Fibroblast of skin of left quadriceps (primary cell): Measurements from ENCODE around the gene FBF1.
A peak's percentile ranks its signal among the peaks of the same experiment; 100 is the strongest.

ENCODE experiments used
- DNase-seq, 2 experiments: peaks; one replicate each; pipeline ENCODE4 v3.0.0-alpha.2; 2013; ENCODE audit warnings: low read depth in 2 of 2

FBF1 gene

DNA sequence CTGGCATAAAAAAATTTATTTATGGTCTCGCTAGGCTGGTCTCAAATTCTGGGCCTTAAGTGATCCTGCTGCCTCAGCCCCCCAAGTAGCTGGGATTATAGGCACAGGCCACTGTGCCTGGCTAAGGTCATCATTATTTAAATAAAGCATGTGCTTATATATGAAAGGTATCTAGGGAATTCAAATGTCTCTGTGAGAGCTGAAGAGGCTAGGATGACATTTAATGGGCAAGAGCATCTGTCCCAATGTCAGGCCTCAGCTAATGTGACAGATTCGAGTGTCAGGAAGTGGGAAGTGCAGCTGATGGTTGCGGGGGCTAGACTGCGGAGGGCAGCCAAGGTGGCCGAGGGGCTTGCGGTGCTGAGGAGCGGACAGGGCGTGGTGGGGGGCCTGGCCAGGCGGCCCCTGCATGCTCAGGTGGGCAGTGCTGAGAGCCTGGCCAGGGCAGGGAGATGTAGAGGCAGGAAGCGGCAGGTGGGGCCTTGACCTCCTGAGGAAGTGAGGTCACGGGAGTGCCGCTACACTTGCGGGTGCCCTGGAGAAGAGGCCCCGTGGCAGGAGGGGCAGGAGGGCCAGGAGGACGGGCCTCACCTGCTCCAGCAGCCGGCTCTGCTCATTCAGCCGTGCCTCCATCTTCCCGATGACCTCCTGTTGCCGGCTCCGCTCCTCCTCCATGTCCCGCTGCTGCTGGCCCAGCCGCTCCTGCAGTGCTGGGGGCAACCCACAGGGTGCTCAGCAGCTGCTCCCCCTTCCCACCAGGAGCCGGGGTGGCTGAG, 23.5 kb downstream of the FBF1 start:
- no peak for DNase-seq

DNA sequence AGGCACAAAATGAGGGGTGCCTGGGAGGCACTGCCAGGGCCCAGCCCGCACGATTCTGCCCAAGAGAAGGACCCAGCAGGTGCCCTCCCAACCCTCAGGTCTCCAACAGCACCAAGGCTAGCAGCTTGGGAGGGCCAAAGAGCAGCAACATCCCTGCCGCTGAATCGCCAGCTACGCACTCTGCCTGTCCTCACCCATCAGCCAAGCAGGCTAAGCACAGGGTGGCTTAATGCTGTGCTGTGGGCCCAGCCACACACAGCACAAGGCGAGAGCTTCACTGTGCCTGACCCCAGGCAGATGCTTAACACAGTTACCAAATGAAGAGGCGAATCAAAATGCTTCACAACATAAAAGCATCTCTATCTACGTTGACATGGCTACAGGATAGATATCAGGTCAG, 25.6 kb downstream of the FBF1 start:
- DNase-seq: no peak

DNA sequence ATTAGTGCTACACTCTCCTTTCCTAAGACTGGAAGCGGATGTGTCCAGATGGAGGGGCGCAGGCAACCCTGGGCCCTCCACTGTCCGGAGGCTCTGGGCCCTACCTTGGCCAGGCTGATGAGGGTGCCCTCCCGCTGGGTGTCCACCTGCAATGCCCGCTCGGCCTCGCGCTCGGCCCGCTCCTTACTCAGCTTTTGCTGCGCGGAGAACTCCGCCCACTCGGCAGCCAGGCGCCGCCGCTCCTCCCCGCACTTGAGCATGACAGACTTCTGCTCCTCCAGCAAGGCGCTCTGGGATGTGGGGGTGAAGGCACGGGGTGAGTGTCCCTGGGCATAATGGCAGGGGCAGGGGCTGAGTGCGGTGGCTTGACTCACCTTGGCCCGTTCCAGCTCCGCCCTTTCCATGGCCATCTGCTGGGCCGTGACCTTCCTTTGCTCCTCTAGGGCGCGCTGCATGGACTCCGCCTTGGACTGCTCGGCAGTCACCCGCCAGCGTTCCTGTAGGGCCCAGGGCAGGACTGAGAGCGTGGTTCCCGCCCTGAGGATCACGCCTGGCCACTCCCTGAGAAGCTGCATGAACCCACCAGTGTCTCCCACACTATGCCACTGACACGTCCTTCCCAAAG, 26.1 kb downstream of the FBF1 start:
- no peak for DNase-seq

DNA sequence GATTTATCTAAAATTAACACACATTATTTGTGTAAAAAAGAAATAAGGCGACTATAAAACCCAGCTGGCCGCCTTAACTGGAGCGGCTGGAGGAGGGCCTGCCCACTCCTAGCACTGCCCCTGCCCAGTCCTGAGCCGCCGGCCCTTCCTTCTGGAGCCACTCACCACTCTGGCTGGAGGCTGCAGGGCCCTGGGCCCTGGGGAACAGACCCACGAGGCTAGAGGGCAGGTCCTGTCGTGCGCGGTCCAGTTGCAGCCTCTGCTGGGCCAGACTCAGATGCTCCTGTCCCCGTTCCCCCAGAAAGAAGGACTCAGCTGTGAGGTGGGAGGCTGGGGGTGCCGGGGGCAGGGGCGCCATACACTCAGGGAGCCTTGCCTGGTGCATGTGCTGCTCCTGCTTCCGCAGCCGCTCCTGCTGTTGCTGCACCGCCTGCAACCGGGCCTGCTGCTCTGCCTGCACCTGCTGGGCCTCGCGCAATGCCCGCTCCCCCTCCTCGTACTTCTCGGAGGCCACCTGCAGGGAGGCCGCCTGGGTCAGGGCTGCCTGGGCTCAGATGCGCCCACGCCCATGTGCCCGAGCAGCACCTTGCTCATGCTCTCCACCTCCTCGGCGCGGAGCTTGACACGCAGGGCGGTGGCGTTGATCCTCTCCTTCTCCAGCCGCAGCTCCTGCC, 27.2 kb downstream of the FBF1 start:
- DNase-seq: no peak

DNA sequence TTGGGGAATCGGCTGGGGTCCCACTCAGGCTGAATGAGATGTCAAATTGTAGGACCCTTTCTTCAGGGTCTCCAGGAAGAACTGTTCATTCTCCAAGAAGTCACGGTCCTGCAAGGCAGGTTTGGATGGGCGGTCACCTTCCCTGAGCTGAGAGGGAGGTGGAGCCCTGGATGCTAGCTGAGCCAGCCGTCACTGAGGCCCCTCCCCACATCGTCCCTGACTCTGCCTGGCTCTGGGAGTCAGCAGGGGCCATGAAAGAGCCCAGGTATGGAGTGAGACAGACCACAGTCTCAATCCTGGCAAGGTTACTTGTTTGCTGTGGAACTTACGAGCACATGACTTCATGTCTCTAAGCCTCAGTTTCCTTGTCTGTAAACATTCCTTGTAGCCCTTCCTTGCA, 30.1 kb downstream of the FBF1 start:
- no peak for DNase-seq

DNA sequence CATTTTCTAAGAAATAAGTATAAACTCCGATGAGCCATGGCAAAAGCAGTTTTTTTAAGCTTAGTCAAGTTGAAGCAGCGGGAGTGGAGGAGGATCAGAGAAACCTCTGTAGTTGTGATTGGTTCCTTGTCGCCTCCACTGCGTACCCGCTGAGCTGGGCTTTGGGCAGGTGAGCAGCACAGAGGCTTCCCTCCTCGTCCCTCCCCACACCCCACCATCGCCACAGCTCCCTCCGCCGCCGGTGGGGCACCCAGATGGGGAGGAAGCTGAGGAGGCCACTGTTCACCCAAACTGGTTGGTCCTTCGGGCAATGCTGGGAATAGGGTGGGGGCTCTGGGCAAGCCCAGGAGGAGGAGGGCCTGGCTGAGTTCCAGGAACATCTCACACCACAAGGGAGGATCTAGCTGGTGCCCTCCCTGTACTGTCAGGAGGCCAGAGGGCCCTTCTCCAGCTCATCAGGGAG, 31.0 kb downstream of the FBF1 start:
- DNase-seq: no peak

DNA sequence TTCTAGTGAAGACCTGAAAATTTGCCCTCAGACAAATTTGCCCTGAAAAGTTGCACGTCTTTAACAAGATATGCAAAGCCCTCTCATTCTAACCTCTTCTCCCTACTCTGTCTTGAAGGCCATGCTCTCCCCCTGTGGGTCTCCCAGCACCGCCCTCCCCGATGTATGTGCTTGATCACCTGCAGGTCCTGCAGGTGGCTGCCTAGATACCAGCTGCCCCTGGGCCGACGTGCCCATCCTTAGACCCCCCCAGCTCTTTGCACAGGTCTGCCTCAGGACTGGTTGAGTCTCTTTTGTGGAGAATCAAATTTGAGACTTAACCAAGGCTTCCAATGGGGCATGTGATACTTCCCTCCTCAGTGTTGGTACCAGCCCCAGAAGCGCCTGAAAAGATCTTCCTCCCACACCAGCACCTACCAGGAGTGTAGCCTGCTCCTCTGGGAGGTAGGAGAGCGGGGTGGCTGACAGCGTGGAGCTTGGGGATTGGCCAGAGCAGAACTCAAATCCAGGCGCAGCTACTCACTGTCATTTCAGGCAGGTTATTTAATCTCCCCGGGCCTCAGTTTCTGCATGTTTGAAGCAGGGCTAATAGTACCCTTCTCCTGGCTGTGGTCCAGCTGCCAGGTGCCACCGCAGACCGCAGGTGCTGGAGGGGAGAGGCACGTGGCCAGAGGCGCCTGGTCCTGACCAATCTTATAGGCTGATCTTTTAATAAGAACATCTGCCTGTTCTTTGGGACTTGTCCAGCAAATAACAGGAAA, 31.6 kb downstream of the FBF1 start:
- no peak for DNase-seq

DNA sequence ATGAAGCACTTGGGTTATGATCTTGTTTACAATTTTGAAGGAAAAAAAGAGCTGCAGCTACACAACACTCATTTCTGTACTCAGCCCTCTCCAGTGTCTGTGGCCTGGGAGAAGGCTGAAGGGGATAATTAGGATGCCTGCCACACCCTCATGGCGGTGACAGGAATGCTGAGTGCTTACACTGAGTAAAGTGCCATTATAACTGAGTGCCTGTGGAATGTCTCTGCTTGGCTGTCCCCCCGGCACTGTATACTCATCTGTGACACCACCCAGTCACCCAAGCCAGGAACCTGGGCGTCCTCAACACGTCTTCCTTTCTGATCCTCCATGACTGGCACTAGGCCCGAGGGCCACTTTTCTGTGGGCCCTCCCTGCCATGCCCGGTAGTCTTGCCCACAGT, 32.6 kb downstream of the FBF1 start:
- DNase-seq: no peak

DNA sequence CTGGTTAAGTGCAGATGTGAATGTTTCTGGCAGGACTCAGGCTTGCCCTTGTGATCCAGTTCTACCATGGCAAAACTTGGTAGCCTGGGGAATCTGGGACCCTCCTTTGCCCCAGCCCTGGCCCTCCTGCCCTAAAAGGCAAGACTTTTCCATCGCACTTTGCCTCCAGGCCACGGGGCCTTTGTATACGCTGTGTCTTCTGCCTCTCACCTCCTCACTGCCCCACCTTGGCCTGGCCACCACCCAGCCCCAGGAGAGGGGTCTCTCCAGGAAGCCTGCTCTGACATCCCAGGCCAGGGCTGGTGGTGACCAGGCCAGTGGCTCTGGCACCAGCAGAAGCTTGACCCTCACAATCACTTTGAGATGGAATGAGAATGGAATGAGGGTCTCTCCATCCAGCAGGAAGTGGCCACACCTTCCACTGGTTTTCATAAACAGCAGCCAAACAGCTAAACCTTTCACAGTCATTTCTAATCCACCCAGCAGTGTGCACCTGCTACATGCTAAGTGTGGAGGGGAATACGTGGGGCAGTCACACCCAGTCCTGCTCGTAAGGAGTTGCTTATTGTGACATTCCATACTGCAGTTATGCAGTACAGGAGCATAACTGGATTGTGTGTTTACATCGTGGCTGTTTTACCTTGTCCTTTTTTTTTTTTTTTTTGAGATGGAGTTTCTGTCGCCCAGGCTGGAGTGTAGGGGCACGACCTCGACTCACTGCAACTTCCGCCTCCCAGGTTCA, 34.5 kb downstream of the FBF1 start:
- DNase-seq: no peak

DNA sequence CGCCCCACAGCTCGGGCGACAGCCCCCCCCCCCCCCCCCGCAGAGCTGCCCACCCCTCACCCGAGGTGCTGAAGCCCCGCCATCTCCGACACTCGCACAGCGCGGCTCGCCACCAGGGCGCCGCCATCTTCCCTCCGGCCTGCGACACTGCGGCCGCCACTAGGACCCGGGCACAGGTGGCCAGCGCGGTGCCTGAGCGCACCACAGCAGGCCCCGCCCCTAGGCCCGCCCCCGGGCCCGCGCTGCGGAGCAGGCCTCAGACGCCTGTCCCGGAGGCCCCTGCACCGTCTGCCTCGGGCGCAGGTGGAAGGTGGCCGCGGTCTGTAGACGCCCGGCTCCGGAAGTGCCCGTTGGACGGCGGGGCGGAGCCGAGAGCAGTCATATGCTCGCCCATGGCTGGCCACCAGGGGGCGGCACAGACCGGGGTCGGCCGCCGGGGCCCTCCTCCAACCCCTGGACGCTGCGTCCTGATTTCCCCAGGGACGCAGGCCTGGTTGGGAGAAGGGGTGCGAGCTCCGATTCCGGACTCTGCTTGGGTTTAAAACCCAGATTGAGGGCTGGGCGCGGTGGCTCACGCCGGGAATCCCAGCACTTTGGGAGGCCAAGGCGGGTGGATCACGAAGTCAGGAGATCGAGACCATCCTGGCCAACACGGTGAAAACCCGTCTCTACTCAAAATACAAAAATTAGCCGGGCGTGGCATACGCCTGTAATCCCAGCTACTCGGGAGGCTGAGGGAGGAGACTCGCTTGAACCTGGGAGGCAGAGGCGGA, 35.9 kb downstream of the FBF1 start, which contains the start of gene MRPL38:
MRPL38 (minus strand) TSS at position 136 of the 773 bp plus-strand sequence; CDS start at position 127, 9 bp downstream.
- peak; percentile 79 to 83 for DNase-seq

DNA sequence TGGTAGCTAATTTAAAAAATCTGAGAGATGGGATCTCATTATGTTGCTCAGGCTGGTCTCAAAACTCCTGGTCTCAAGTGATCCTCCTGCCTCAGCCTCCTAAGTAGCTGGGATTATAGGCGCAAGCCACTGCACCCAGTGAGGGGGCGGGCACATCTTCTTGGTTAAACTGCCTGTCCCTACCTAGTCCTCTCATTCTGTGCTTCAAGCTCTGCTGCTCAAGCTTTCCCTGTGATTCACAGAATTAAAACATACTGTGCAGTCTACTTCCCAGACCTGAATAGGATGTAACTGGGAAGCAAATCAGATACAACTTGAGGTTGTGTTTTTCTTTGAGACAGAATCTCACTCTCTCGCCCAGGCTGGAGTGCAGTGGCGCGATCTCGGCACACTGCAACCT, 38.4 kb downstream of the FBF1 start:
- no peak for DNase-seq

DNA sequence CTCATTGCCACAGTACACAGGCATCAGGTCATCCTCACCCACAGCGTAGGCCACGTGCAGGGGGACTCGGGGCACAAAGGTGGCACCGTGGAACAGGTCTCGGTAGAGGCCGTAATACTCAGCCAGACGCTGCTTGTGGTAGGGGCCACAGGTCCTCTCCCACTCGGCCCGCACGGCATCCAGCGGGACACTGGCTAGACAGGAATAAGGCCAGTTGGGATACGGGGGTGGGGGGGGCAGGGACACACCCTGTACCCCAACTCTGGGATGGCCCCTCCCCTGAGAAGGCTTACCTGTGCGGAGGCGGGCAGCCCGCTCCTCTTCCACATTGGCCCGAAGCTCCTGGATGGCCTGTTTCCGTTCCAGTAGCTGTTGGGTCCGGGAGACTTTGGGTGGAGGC, 39.1 kb downstream of the FBF1 start:
- DNase-seq: no peak

DNA sequence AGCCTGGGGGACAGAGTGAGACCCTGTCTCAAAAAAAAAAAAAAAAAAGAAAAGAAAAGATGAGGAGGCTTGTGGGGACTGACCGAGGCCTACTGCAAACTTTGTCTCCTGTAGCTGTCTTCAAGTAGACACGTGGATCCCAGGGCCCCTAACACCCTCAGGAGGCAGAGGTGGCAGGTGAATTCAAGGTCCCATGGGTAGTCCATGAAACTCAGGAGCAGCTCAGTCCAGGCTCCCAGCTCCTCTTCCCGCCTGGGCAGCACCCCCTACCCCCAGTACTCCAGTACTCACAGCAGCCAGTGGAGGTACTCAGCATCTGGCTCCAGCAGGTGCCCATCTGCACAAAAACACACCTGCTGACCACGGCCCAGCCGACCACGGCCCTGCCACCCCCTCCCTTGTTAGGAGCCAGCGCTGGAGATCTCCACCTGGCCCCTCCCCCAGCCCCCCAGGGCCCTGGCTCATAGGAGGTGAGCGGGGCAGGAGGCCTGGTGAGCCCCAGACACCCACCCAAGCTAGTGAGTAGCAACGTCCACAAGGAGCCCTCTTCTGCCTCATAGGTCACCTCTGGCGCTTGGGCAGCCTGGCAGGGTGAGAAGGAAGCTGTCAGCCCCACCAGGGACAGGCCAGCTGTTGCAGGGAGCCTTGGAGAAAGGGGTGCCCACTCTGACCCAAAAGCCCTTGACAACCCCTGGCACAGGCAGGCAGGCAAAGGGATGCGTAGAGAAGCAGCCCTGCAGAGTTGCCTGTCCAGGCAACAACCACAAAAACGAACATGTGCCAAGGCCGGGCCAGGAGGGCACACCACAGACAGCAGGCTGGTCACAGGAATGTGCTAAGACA, 39.9 kb downstream of the FBF1 start:
- DNase-seq: no peak

DNA sequence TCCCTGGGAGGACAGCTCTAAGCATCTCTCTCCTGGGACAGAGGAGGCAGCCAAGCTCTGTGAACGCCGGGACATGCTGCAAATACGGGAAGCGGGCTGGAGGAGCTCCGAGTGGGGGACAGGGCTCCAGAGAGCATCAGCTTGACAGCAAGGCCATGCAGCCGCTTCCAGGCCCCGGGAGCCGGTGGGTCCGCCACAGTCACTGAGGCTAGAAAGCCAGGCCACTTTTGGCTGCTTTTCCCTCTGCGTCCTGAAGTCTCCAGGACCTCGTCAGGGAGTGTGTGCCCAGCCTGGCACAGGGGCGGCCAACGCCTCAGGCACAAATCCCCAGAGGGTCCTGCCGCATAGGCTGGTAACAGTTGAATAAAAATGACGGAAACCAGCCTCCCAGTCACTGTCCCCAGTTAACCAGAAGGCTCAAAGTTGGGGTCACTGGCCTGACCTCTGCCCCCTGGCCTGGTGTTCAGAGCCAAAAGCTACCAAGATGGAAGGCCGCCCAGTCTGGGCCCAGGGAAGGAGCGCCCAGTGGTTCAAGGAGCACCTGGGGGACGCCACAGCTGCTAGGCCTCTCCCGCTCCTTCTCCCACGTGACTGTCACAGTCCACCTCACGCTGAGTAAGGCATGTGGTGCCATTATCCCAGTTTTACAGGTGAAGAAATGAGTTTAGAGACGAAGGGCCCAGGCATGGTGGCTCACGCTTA, 40.9 kb downstream of the FBF1 start:
- no peak for DNase-seq

DNA sequence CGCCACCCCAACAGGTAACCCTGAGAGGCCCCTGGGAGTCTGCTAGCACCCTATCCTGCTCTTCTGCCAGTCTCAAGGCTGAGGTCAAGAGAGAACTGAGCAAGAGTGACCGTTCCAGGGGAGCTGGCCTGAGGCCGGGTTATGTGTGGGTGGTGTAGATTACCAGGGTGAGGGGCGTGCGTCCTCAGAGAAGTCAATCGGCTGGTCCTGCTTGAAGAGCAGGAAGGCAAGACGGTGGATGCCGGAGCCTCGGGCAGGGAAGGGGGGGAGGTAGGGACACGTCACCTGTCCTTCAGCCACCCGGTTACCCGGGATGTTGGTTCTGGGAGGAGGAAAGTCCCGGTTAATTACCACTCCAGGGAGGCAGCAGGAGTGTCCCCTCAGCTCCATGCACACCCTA, 41.5 kb downstream of the FBF1 start:
- no peak for DNase-seq

DNA sequence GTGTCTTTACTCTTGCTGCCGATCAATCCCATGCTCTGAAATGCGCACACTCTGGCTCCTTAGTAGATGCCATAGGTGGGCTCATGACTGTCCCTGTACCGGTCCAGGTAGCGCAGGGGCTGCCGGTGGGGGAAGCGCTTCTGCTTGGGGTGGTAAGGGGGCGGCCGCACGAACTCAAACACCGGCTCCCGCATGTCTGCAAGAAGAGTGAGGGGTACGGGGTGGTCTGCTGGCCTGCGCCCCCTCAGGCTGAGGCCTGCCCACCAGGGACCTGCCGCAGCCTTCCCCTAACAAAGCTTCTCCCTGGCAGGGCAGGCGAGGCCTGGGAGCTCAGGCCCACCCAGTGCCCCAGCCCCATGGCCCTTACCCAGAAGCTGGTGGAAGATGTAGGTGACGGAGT, 42.1 kb downstream of the FBF1 start:
- no peak for DNase-seq

DNA sequence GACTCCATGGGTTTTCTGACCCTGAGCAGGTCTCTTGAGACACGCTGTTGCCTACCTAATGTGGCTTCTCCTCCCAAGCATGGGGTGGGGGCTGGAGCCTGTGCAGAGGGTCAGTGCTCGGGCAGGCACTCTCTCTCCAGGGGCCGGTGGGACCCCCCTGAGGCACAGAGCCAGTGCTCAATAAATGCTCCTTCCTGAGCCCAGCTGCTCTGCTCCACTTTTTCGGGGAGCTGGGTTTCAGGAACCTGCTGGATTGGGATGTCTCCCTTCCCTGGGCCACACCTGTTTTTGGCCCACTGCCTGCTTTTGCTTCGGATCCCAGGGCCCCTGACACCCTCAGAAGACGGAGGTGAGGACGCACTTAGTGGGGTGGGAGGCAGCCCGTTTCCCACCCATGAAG, 42.8 kb downstream of the FBF1 start:
- no peak for DNase-seq

DNA sequence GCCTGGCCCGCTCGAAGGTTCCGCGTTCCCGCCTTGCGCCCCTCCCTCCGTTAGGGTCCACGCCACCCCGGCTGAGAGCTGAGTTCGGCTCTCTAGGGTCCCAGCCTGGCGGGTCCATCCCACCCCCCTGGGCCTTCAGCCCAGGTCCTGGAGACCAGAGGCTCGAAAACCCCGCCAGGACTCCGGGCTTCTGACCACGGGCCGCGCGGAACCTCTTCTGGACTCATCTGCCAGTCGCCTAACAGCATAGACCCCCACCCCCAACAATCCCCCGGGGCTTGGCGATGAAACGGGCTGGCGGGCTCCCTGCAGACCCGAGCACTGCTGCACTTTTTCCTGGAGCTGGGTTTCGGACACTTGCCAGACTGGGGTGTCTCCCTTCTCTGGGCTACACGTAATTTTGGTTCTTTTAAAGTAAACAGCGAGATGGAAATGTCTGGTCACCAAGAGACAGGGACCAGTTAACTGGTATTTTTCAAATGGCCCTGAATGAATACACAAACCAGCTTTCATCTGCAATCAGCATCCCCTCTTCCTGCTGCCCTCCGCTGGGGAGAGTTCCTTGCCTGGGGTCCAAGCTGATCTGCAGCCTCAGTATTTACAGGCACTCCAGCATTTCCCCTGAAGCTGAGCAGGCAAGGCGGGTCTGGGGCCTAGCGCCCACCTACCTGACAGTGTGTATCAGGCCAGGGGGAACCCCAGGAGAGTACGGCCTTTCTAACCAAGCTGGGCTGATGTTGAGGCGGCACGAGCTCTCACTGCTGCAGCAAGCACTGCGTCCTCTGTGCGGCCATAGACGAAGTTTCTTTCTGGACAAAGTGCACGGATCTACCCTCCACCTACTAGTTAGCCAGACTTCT, 43.5 kb downstream of the FBF1 start:
- DNase-seq: no peak
